ENCODE results near the gene AIG1.

The AIG1 gene

DNA sequence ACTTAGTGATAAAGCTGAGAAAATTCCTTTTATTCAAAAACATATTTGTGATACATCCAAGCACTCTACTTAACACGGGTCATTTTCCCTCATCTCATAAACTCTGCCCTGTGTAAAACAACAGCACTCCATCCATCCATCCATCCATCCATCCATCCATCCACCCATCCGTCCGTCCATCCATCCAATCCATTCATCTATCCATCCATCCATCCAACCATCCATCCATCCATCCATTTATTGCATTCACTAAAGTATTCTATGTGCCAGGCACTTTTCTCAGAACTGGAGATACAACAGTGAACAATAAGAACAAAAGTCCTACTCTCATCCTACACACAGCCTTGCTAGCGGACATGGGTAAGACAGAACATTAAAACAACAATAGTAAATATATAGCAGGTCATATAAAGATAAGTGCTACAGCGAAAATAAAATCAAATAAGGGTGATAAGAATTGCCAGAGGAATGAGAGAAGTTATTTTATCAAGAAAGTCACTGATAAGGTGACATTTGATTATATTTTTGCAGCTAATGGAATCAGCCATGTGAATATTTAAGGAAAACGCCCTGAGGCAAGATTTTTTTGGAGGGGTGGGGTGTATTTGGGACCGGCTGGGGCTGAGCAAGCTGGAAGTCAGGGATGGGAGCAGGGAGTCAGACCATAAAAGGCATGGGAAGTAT lies 311.7 kb downstream of the AIG1 start:
- Histone ChIP-seq H3K27me3 (ENCODE audit: control insufficient read depth, insufficient read depth, low read length) (no peaks in the 10 kb centered on the region), H3K36me3 (ENCODE audit: control insufficient read depth, insufficient read depth, low read length) (no peaks in the 10 kb centered on the region), H3K4me2 (ENCODE audit: low read length) (no peak overlapping the region), H3K27ac (no peak overlapping the region), H3K9me3 (ENCODE audit: control insufficient read depth, low read length) (no peaks in the 10 kb centered on the region), H3K79me2 (no peaks in the 10 kb centered on the region), H3K4me1 (no peaks in the 10 kb centered on the region), H3K4me3 (ENCODE audit: low read depth, low read length) (no peak overlapping the region), H3K9ac (no peak overlapping the region), H2AFZ (no peak overlapping the region)
- TF ChIP-seq, protein P1, sequence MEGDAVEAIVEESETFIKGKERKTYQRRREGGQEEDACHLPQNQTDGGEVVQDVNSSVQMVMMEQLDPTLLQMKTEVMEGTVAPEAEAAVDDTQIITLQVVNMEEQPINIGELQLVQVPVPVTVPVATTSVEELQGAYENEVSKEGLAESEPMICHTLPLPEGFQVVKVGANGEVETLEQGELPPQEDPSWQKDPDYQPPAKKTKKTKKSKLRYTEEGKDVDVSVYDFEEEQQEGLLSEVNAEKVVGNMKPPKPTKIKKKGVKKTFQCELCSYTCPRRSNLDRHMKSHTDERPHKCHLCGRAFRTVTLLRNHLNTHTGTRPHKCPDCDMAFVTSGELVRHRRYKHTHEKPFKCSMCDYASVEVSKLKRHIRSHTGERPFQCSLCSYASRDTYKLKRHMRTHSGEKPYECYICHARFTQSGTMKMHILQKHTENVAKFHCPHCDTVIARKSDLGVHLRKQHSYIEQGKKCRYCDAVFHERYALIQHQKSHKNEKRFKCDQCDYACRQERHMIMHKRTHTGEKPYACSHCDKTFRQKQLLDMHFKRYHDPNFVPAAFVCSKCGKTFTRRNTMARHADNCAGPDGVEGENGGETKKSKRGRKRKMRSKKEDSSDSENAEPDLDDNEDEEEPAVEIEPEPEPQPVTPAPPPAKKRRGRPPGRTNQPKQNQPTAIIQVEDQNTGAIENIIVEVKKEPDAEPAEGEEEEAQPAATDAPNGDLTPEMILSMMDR (IDR thresholded peaks at IDR 0.05): no peak

DNA sequence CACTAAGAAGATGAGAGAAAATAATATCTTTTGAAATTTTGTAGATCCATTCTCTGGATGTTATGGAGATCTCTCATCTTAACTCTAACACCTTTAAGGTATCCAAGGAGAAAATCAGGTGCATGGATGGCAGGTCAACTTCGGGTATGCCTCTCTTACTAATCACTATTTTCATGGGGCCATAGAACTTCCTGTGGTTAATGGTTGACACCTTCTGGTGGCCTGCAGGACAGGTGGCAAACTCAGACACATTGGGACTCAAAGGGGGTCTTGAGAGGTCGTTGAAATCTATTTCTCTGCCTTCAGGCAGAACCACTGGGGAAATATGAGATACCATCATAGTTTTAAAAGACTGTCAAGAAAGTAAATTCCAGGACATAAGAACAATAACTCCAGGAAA lies 313.3 kb downstream of the AIG1 start:
- H3K9ac ChIP-seq: no peak overlapping the region
- H3K4me3 ChIP-seq (ENCODE audit: low read depth, low read length): no peak overlapping the region
- H3K9me3 ChIP-seq (ENCODE audit: control insufficient read depth, low read length): no peaks in the 10 kb centered on the region

DNA sequence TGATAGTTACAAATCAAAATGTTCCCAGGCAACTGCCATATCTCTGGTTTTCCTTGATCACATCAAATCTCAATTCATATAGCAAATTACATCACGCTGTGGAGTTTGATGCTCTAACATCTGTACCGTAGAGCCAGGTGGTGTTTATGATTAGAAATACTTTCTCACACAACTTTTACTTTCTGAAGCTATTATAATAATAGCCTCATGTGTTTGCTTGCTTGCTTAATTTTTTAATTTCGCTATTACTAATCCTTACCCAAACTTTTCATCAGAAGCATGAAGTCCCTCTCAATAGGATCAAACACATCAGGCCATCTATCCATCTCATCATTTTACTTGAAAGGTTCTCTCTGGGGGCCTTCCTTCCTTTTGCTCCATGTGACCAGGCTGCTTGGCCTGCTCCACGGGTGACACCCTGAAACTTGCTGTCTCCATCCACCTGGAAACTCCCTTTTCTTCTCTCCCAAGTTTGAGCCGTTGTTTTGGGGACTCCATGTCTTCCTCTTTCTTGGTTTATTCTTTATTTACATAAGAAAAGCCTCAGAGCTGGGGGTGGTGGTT lies 314.4 kb downstream of the AIG1 start:
- H3K9me3 ChIP-seq (ENCODE audit: control insufficient read depth, low read length): no peaks in the 10 kb centered on the region
- no peaks in the 10 kb centered on the region for H3K36me3 ChIP-seq (ENCODE audit: control insufficient read depth, insufficient read depth, low read length)
- no peak overlapping the region for H3K4me3 ChIP-seq (ENCODE audit: low read depth, low read length)
- H3K27ac ChIP-seq: no peak overlapping the region
- no peak overlapping the region for H2AFZ ChIP-seq
- H3K79me2 ChIP-seq: no peaks in the 10 kb centered on the region
- no peaks in the 10 kb centered on the region for H3K4me1 ChIP-seq
- H3K9ac ChIP-seq: no peak overlapping the region
- H3K27me3 ChIP-seq (ENCODE audit: control insufficient read depth, insufficient read depth, low read length): no peaks in the 10 kb centered on the region
- TF ChIP-seq, protein P1 (IDR thresholded peaks at IDR 0.05): no peak
- H3K4me2 ChIP-seq (ENCODE audit: low read length): no peak overlapping the region

More for the DNA sequence above, 313.3 kb downstream of the AIG1 start:
- no peaks in the 10 kb centered on the region for H3K36me3 ChIP-seq (ENCODE audit: control insufficient read depth, insufficient read depth, low read length)
- TF ChIP-seq, protein P1 (IDR thresholded peaks at IDR 0.05): no peak
- H2AFZ ChIP-seq: no peak overlapping the region
- no peaks in the 10 kb centered on the region for H3K27me3 ChIP-seq (ENCODE audit: control insufficient read depth, insufficient read depth, low read length)
- no peaks in the 10 kb centered on the region for H3K4me1 ChIP-seq
- H3K79me2 ChIP-seq: no peaks in the 10 kb centered on the region
- no peak overlapping the region for H3K27ac ChIP-seq
- no peak overlapping the region for H3K4me2 ChIP-seq (ENCODE audit: low read length)

DNA sequence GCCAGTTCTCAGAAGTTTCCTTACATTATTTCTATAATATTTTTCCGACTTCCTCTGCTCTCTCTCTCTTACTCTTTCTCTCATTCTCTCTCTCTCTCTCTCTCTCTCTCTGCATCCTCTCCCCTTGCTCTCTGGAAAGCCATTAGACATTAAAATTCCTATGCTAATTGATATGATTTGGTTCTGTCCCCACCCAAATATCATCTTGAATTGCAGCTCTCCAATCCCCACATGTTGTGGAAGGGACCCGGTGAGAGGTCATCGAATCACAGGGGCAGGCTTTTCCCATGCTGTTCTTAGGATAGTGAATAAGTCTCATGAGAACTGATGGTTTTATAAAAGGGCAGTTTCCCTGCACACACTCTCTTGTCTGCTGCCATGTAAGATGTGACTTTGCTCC lies 315.7 kb downstream of the AIG1 start:
- Histone ChIP-seq H3K36me3 (ENCODE audit: control insufficient read depth, insufficient read depth, low read length) (no peaks in the 10 kb centered on the region), H3K9me3 (ENCODE audit: control insufficient read depth, low read length) (no peaks in the 10 kb centered on the region), H3K4me2 (ENCODE audit: low read length) (no peak overlapping the region), H3K27ac (no peak overlapping the region), H3K4me1 (no peaks in the 10 kb centered on the region), H3K27me3 (ENCODE audit: control insufficient read depth, insufficient read depth, low read length) (no peaks in the 10 kb centered on the region), H3K4me3 (ENCODE audit: low read depth, low read length) (no peak overlapping the region), H3K9ac (no peak overlapping the region), H3K79me2 (no peaks in the 10 kb centered on the region), H2AFZ (no peak overlapping the region)
- TF ChIP-seq, protein P1 (IDR thresholded peaks at IDR 0.05): no peak

DNA sequence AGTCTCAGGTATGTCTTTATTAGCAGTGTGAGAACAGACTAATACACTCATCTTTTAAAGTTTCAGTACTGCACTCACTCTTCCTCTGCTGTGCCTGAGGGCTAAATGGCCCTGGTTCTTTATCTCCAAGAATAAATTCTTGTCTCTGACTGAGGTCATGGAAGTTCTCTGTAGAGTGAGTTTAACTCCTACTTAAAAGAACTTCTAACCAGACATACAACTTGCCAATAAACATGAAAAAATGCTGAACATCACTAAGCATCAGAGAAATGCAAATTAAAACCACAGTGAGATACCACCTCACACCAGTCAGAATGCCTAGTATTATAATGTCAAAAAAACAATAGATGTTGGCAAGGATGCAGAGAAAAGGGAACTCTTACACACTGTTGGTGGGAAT lies 316.2 kb downstream of the AIG1 start:
- no peak overlapping the region for H3K4me2 ChIP-seq (ENCODE audit: low read length)
- H3K4me3 ChIP-seq (ENCODE audit: low read depth, low read length): no peak overlapping the region
- TF ChIP-seq, protein P1 (IDR thresholded peaks at IDR 0.05): no peak
- H2AFZ ChIP-seq: no peak overlapping the region
- H3K79me2 ChIP-seq: no peaks in the 10 kb centered on the region
- no peaks in the 10 kb centered on the region for H3K4me1 ChIP-seq
- no peaks in the 10 kb centered on the region for H3K9me3 ChIP-seq (ENCODE audit: control insufficient read depth, low read length)
- no peaks in the 10 kb centered on the region for H3K36me3 ChIP-seq (ENCODE audit: control insufficient read depth, insufficient read depth, low read length)
- no peaks in the 10 kb centered on the region for H3K27me3 ChIP-seq (ENCODE audit: control insufficient read depth, insufficient read depth, low read length)
- H3K27ac ChIP-seq: no peak overlapping the region
- no peak overlapping the region for H3K9ac ChIP-seq

Data from parathyroid adenoma (tissue), 2 donors.